Uterus (tissue), 2 donors: ENCODE measurements around the gene KLF3.

Source experiments
- CTCF ChIP-seq, 4 experiments: fragments of 200-600 bp in 2 of 4; fragments of 450-650 bp in 2 of 4; sonication (generic) in 2 of 4; IDR thresholded peaks; one replicate each; pipeline ENCODE4 v1.5.1; 2016 to 2019; ENCODE audit warnings: antibody characterized with exemption in 4 of 4, mild to moderate bottlenecking in 2 of 4, moderate library complexity in 1 of 4
- POLR2A ChIP-seq, 2 donors: fragments of 450-650 bp; IDR thresholded peaks; one replicate each; pipeline ENCODE4 v1.6.1; 2016; ENCODE audit warnings: antibody characterized with exemption in 2 of 2, mild to moderate bottlenecking in 1 of 2, moderate library complexity in 1 of 2

- no peak for TF ChIP-seq CTCF (IDR thresholded peaks at IDR 0.05)
- TF ChIP-seq POLR2A (IDR thresholded peaks at IDR 0.05) = no peak
These were observed 46.1 kb downstream of the KLF3 start for GRCh38 chr4:38710053-38710452.
